T-helper 2 cell (primary cell): ENCODE measurements around the gene SGK1.
"Not testable (repeated sequence)": the region's sequence is repeated elsewhere in the genome, so short reads cannot be mapped to it uniquely, and the experiment has no call there.

Source experiments
- DNase-seq, 5 experiments: peaks; one replicate each; pipeline versions ENCODE4 v3.0.0 to v3.0.0-alpha.2; 2012 to 2022

Gene SGK1

DNA sequence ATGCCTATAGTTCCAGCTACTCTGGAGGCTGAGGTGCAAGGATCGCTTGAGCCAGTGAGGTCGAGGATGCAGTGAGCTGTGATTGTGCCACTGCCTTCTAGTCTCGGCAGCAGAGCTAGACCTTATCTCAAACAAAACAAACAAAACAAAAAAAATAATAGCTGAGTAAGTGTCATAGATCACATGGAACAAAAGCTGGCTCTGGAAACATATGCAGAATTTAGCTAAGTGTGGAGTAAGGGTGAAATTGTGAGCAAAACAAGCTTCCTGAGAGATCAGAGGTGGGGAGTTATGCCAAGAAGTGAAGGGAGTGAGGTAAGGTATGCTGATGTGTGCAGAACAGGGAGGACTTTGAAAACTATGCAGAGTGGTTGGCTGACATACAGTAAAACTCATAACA lies 18.7 kb downstream of the SGK1 start:
- no peak for DNase-seq

DNA sequence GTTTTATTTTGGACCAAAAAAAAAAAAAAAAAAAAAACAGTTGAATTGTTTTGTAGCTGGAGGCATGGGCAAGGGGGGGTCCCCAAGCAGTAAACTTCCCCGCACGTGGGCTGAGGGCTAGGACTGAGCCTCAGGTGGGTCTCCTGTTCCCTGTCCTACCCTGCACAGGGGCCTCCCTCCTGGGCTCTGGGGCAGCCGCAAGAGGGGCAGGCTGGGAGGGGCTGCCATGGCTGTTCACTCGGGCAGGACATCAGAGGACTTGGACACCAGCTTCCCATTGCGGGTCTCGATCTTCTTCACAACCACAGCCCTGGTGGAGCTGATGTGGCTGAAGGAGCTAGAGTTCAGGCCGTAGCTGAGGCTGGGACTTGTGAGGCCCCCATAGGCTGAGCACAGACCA lies 21.1 kb downstream of the SGK1 start:
- DNase-seq: no peak

DNA sequence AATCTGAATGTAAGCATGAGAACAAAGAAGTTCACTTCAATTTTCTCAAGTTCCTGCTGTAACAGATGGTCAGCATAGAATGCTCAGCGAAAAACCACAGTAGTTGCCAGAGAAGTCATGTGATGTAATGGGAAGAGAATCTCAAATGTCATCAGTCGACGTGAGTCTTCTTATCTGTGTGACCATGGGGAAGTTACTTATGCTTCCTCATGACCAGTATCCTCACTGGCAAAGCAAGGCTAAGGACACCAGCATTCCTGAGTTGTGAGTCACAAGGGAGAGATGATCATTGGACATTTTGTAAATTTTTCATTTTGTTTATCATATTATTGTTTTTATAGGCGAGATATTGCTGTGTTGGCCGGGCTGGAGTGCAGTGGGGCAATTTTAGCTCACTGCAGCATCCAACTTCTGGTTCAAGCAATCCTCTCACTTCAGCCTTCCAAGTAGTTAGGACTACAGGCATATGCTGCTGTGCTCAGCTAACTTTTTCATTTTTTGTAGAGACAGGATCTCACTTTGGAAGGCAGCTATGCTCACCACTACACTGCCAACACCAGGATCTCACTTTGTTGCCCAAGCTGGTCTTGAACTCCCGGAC lies 21.9 kb downstream of the SGK1 start:
- DNase-seq: no peak

DNA sequence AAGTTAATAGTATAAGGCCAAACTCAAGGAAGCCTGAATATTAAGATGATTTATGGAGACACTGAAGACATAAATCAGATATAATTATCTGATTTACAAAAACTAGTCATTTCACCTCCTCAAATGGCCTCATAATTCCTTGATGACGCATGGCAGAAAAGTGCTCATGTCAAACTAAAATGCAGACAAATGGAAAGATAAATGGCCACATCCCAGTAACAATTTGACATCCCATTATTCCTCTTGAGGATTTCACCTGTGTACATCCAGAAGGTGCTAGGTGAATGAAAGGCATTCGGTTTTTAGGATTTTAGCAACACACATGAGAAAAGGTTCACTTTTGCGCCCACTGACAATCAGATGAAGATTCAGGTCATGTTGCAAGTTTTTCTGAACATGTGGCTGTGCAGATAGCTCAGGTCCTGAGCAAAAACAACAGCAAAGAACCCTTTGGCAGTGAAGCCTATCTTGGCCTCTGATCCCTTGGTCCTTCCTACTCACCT lies 24.2 kb downstream of the SGK1 start:
- no peak for DNase-seq

DNA sequence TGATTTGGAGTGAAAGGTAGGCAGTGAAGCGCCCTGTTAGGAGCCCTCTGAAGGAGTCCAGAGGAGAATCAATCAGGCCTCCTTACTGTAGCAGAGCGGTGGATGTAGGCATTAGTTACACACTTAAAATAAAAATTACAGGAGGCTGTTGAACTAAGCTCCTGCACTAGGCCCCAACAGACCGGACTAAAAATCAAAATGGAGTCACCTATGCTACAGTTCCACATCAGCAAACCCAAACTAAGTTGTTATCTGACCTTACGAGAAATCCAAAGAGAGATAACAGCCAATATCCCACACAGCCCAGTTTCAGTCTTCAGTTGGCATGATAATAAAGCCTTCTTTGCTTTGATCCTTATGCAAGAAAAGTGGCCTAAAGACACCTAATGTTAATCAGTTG lies 26.8 kb downstream of the SGK1 start:
- DNase-seq: no peak

DNA sequence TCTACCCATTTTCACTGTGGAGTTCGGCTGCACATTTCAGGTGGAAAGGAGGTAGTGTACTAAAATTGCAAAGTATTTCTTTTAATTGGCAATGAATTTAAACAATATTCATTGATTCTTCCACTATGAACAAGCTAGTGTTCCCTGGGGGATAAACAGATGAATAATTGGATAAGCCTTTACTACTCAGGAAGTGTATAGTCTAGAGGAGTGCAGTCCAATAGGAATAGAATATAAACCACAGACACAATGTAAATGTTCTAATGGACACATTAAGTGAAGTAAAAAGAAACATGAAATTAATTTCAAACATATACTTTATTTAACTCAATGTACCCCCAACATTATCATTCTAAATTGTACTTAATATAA lies 28.7 kb downstream of the SGK1 start:
- DNase-seq: no peak

DNA sequence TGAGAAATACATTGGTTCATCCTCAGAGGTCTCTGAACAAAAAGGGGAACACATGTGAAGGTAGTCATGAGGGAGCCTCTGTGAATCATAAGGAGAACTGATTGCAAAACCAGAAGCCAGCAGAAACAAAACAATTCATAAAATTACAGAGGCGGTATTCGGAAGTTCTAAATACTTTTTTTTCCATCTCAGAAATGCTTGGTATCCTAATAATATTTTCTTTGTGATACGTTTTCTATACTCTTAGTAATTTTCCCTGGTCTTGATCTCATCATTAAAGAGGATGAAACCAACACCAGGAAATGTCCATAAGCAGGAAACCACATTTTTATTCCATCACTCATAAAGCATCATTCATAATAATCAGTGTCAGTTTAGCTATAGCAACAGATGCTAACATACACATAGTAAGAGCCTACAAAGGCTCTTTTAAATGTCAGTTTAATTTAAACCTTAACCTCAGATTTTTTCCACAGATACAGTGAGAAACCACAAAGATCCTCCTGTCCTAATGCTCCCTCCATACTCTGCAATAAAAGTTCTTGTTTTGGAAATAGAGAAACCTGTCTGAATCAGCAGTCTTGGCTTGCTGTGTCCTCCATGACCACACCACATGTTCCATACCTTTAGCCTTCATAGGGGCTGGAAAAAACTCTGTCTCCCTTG lies 29.2 kb downstream of the SGK1 start:
- DNase-seq: peak in 1 of 5 experiments; percentile 75

DNA sequence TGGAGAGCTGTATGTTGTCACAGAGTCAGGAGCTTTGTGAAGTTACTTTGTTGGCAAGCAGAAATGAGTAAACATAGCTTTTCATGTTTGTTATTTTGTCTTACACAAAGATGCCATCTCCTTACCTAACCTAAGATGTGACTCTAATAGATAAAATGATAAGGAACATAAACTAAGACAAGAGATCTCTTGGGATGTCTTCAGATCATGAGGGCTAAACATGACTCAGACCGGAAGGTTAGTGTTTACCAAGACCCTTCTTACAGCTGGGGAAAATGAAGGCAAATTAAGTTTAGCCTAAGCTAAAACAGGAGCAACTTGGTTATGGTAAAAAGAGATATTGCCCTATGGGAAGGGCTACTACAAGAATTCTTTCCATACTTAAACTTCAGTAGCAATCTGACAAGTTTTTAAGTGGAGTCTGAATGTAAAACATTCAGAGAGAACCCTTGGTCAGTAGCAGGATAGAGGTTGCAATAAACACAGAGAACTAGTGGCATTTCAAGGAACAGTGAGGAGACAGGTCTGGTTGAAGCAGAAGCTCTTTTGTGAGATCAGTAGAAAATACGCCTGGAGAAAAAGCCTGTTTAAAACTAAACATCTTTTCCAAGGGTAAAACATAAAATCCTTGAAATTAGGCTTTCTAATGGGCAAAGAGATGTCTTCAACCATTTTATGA lies 29.9 kb downstream of the SGK1 start:
- peak in 1 of 5 experiments; percentile 43 for DNase-seq

DNA sequence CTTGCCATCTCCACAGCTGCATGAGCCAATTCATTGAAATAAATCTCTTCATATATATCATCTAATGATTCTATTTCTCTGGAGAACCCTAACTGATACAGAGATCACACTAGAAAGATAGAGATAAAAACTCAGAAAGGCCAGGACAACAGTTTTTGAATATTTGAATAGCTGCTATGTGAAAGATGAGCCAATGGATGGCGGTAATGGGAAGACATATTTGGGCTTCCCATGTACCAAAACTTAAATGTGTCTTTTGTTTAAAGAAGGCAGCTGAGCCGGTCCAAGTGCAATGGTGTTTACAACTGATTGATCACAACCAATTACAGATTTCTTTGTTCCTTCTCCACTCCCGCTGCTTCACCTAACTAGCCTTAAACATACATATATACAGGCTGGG lies 35.1 kb downstream of the SGK1 start:
- no peak for DNase-seq

DNA sequence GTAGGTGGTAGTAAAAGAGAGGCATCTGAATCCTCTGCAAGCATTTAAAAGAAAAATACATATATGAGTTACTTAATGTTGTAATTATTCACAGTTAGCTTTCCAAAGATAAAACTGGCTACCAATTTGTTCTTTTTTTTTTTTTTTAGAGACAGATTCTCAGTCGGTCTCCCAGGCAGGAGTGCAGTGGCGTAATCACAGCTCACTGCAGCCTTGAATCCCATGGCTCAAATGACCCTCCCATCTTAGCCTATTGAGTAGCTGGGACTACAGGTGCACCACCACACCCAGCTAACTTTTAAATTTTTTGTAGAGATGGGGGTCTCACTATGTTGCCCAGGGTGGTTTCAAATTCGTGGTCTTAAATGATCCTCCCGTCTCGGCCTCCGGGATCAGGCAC lies 36.5 kb downstream of the SGK1 start:
- no peak for DNase-seq

DNA sequence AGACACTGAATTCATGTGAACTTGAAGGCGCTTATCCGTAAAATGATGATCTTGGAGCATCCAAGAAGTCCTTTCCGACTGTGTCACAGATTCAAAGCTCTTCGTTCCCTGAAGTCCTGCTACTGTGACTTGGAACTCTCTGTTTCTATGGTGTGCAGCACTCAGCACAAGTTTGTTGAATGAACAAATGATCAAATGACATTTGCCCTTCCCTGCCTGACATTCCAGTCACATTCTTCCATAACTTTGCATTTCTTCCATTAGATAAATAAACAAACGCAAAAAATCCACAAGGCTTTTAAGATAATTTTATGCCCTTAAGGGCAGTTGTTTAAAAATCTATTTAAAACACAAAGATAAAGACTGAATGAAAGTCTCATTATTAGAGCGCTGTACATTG lies 39.9 kb downstream of the SGK1 start:
- no peak for DNase-seq

DNA sequence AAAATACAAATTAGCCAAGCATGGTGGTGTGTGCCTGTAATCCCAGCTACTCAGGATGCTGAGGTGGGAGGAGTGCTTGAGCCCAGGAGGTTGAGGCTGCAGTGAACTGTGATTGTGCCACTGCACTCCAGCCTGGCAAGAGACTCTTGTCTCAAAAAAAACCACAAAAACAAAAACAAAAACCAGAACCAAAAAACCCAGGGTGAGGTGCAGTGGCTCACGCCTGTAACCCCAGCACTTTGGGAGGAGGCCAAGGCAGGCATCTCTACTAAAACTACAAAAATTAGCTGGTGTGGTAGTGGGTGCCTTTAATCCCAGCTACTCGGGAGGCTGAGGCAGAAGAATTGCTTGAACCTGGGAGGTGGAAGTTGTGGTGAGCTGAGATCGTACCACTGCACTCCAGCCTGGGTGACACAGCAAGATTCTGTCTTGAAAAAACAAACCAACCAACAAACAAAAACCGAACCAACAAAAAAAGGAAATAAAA lies 41.0 kb downstream of the SGK1 start:
- peak in 2 of 5 experiments; percentile 42 to 55 for DNase-seq

DNA sequence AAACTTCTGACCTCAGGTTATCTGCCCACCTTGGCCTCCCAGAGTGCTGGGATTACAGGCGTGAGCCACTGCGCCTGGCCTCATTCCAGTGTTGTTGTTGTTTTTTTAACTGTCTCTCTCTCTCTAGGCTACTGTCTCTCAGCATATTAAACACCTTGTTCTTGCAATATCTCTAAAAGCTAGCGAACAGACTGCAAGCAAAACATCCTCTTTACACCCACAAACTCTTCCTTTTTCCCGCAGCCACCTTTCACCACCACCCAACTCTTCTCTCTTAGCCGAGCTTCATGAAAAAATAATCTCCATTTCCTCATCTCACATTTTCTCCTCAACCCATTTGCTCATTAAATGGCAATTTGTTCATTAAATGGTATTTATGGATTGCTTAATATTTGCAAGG lies 45.5 kb downstream of the SGK1 start:
- peak in 2 of 5 experiments; percentile 9 to 24 for DNase-seq

DNA sequence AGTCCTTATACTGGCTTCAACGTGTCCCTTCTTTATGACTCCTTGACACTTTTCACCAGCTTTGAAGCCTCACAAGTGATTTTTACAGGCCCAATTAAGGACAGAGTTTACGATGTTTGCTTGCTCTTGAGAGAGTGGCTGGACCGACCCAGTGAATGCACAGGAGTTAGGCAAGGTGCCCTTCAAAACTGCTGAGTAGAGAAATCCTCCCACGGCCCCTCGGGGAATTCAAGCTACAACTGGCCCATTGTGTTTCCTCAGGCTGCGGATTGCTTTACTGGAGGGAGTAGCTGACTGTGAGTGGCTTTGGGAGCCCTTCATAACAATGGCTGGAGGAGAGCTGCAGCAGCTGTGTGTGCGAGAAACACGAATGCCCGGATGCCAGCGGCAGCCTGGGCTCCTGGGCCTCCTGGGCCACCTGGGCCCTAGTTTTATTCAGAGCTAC lies 50.0 kb downstream of the SGK1 start:
- DNase-seq: no peak

DNA sequence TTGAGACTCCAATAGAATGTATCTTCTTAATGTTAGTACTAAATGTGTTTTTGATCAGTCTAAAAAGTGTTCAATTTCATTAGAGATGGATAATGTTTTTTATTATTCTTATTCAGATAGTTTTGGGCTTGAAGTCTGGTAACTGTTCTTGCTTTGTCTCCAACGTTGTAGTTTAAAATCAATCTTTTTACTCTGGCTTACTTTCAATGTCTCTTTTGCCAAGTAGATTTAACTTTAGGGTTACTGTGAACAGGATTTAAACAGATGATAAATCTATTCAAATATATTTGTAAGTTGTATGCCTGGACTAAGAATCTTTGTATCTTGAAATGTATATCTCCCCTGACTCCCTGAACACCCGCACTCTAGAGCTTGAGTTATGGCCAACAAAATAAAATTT lies 51.1 kb downstream of the SGK1 start:
- no peak for DNase-seq

DNA sequence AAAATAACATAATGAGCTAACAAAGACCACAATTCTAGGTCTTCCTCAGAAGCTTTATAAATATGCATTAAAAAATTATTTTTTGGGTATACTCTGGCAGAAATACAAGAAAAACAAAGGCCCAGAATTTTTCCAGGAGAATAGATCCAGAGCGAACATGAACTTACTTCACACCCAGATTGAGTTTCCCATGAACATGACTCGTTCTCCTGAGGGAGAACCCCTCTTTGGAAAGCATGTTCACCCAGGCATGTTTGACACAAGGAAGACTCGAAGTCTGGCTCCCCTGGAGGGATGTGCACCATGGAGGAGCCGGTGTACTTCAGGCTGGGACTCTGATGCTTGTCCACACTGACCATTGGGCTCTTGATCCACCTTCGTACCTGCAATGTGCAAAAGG lies 56.1 kb downstream of the SGK1 start:
- DNase-seq: no peak

DNA sequence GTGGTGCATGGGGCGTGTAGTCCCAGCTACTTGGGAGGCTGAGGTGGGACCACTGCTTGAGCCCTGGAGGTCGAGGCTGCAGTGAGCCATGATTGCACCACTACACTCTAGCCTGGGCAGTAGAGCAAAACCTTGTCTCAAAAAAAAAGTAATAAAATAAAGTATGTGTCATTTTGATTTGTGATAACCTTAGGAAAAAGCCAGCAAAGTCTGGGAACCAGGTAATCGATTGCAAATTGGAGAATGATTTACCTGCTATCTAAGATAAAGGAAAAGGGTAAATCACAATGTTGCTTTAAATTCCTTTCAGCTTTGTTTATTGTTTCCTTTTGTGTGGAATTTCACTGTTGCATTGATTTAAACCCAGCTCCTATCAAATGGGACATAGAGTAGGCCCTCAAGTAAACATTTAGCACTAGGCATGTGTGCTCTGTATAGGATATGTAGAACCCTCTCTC lies 59.0 kb downstream of the SGK1 start:
- no peak for DNase-seq

DNA sequence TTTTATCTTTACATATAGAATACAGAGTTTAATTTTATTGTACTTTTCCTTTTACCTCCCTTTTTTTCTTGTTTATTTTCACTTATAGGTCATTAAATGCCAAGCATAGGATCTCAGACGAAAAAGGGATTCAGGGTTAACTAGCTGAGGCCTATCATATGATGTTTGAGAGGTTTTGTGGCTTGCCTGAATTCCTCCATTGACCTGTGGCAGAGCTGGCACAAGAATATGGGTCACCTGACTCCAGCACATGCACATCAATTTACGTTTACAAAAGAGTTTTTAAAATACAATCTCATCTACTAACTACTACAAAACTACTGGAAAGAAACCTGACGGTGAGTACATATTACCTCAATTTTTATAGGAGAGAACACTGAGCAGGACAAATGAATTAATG lies 60.4 kb downstream of the SGK1 start:
- no peak for DNase-seq

DNA sequence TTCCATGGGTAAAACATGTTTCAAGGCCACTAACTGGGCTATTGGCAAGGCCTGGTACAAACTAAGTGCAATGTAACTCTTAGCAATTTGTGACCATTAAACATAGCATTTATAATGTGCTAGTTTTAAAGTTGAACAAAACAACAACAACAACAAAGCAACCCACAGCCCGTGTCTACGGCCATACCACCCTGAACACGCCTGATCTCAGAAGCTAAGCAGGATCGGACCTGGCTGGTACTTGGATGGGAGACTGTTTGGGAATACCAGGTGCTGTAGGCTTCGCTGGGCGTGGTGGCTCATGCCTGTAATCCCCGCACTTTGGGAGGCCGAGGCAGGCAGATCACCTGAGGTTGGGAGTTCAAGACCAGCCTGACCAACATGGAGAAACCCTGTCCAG lies 61.0 kb downstream of the SGK1 start:
- no peak for DNase-seq

DNA sequence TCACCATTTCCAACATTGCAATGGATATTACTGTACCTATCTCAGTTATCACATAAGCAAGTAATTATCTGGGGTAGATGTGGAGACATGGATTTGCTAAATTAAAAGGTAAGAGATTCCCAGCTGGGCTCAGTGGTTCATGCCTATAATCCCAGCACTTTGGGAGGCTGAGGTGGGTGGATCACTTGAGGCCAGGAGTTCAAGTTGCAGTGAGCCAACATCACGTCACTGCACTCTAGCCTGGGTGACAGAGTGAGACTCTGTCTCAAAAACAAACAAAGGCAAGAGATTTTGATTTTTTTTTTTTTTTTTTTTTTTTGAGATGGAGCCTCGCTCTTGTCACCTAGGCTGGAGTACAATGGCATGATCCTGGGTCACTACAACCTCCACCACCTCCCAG lies 62.6 kb downstream of the SGK1 start:
- not testable (repeated sequence) for DNase-seq

DNA sequence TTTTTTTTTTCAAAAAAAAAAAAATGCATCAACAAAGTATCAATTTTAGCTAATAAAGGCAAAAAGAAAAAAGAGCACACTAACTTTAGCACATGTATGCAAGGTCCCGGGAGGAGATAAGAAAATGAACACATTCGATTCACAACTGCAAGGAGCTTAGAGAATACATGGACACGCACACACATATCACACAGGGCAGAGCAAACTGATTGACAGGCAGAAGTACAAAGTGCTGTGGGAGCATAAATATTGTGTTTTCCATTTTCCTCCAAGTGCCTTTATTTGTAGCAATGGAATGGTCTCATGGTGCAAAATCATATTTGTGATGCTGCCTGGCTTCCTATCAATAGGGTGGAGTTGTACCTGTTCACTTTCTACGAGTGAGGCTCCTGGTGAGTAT lies 63.8 kb downstream of the SGK1 start:
- DNase-seq: no peak

DNA sequence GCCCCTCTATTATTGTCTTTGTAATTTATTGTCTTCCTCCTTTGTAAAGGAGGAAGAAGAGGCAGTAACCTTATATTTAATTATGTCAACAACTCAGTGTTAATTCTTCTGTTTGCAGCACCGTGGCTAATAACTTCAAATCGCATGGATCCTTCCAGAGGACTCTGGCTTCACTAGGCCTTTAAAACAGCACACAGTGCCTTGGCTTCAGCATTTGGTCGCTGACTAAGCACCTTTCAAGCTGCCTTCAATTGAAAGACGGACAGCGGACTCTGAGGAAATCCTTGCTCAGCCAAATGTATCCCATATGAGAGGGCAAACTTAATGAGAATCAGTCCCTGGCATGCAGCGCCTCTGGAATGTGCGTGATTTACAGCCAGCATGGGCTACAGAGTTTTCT lies 64.2 kb downstream of the SGK1 start:
- DNase-seq: no peak

DNA sequence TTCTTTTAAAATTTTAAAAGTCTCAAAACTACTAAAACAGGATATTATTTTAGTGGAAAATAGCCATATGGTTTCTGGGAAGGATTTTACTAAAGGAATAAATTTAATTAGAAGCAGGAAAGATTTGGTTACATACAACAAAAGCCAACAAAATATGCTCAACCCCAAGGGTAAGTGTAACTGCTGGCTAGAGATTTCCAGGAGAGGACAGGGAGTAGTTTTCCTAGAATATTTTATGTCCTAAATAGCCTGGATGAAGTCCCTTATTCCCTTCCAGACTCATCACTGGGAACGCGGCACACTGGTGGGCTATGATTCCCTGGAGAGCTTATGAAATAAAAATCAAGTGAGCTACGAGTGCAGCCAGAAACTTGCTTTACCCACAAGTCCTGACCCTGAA lies 66.6 kb downstream of the SGK1 start:
- no peak for DNase-seq

DNA sequence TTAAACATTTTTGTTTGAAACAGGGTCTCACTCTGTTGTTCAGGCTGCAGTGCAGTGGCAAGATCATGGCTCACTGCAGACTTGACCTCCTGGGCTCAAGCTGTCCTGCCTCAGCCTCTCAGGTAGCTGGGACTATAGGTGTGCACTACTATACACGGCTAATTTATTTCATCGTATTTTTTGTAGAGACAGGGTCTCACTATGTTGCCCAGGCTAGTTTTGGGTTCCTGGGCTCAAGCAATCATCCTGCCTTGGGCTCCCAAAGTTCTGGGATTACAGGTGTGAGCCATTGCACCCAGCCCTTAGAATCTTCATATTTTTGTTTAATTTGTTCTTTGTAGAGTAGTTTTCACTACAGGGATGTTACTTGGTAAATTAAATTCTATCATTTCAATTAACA lies 67.1 kb downstream of the SGK1 start:
- DNase-seq: no peak
